NK-92 treated with Interleukin-12 subunit alpha and Interleukin-12 subunit beta, amount 100 ng/mL, for 24 hours (cell line): ENCODE data around the gene LCORL.
"Not testable (repeated sequence)": the region's sequence is repeated elsewhere in the genome, so short reads cannot be mapped to it uniquely, and the experiment has no call there.

Source experiments
- DNase-seq: peaks from one replicate; lab custom pipeline; 2025; lab: John Stamatoyannopoulos, UW

The LCORL gene

GRCh38 chr4:18021720-18022571 is at the start of gene LCORL:
LCORL (minus strand) TSS chr4:18021755; CDS start chr4:18021751, 4 bp downstream.
- peak; percentile 98 for DNase-seq

GRCh38 chr4:18069810-18070209 is 48.3 kb upstream of the LCORL start:
- DNase-seq: no peak

GRCh38 chr4:18067031-18067430 is 45.5 kb upstream of the LCORL start:
- DNase-seq: no peak

- DNase-seq: no peak
These were observed 41.5 kb upstream of the LCORL start for GRCh38 chr4:18063079-18063478.

- DNase-seq: no peak
These were observed 36.4 kb upstream of the LCORL start for GRCh38 chr4:18057821-18058533.

GRCh38 chr4:18056030-18056429 is 34.5 kb upstream of the LCORL start:
- DNase-seq: no peak

GRCh38 chr4:18052158-18052557 is 30.6 kb upstream of the LCORL start:
- DNase-seq: no peak

- no peak for DNase-seq
These were observed 29.7 kb upstream of the LCORL start for GRCh38 chr4:18051281-18051680.

GRCh38 chr4:18050448-18050847 is 28.9 kb upstream of the LCORL start:
- DNase-seq: no peak

GRCh38 chr4:18049446-18049845 is 27.9 kb upstream of the LCORL start:
- DNase-seq: no peak

GRCh38 chr4:18042754-18043153 is 21.2 kb upstream of the LCORL start:
- DNase-seq: no peak

- DNase-seq: no peak
These were observed 20.5 kb upstream of the LCORL start for GRCh38 chr4:18042012-18042411.

- no peak for DNase-seq
These were observed 19.6 kb upstream of the LCORL start for GRCh38 chr4:18041114-18041513.

- DNase-seq: no peak
These were observed 17.6 kb upstream of the LCORL start for GRCh38 chr4:18039113-18039512.

- DNase-seq: not testable (repeated sequence)
These were observed 14.8 kb upstream of the LCORL start for GRCh38 chr4:18036369-18036768.

- DNase-seq: no peak
These were observed 12.5 kb upstream of the LCORL start for GRCh38 chr4:18034099-18034498.

- no peak for DNase-seq
These were observed 11.8 kb upstream of the LCORL start for GRCh38 chr4:18033111-18034085.

- no peak for DNase-seq
These were observed 3.7 kb upstream of the LCORL start for GRCh38 chr4:18025288-18025687.

GRCh38 chr4:18022572-18023050 is 1.1 kb upstream of the LCORL start:
- no peak for DNase-seq

GRCh38 chr4:18021470-18021719 is 160 bp downstream of the LCORL start:
- no peak for DNase-seq

GRCh38 chr4:18020671-18021469 is 685 bp downstream of the LCORL start:
- DNase-seq: peak; percentile 68
